Activated CD4-positive, alpha-beta memory T cell treated with anti-CD3 and anti-CD28 coated beads, Interleukin-2, amount 10 ng/mL, durations not matched to agents 7 days and 5 days (primary cell): ENCODE results near the gene CNBD2. TPM values are rescaled to one million over a fixed set of nuclear protein-coding genes. Genes with fewer than 3 reads are reported as not detected.
"Not testable (repeated sequence)": the region's sequence is repeated elsewhere in the genome, so short reads cannot be mapped to it uniquely, and the experiment has no call there.

ENCODE experiments used
- CTCF ChIA-PET: fragments of 350-600 bp; sonication (Branson Sonifier 250); formaldehyde crosslinking; loops from one replicate; lab custom pipeline; 2021; ENCODE audit warnings: antibody characterized with exemption, inconsistent platforms; lab: Charles Lee
- POLR2A ChIA-PET: fragments of 350-600 bp; sonication (Branson Sonifier 250); formaldehyde crosslinking; loops from one replicate; lab custom pipeline; 2021; ENCODE audit warnings: antibody characterized with exemption; lab: Charles Lee
- DNase-seq: peaks from one replicate; pipeline ENCODE4 v3.0.0-alpha.2; 2020
- H3K27ac Mint-ChIP-seq: one replicate; pipeline ENCODE4 v1.8.0; 2021; ENCODE audit warnings: mild to moderate bottlenecking, mixed read lengths
- H3K27me3 Mint-ChIP-seq: one replicate; pipeline ENCODE4 v1.8.0; 2021; ENCODE audit warnings: mixed read lengths
- H3K36me3 Mint-ChIP-seq: one replicate; pipeline ENCODE4 v1.8.0; 2021; ENCODE audit warnings: low read depth, mixed read lengths
- H3K4me1 Mint-ChIP-seq: one replicate; pipeline ENCODE4 v1.8.0; 2021; ENCODE audit warnings: mixed read lengths
- H3K4me3 Mint-ChIP-seq: one replicate; pipeline ENCODE4 v1.8.0; 2021; ENCODE audit warnings: mild to moderate bottlenecking, mixed read lengths
- H3K9me3 Mint-ChIP-seq: one replicate; pipeline ENCODE4 v1.8.0; 2021; ENCODE audit warnings: mixed read lengths
- total RNA-seq, 2 experiments: library from RNA; stranded (reverse); gene quantifications; one replicate each; pipeline ENCODE4 v1.2.3, GENCODE V29; 2021

CNBD2 gene
- total RNA-seq, 2 experiments from 2014 or later, result 4.6 to 5.4 TPM

DNA sequence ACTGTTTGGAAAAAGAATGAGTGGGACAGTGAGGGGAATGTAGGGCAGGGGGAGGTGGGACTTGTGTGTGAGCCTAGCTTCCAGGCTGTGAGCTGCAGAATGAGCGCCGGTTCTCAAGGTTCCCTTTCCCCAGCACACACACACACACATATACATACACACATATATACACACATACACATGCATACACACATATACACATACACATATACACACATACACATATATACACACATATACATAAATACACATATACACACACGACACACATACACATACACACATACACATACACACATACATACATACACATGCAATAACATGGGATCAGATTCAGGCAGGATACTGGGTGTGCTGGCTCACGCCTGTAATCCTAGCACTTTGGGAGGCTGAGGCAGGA, 66.5 kb downstream of the CNBD2 start:
- H3K36me3 Mint-ChIP-seq, result no peaks in the 10 kb centered on the region
- no peak overlapping the region for H3K27ac Mint-ChIP-seq
- no peaks in the 10 kb centered on the region for H3K27me3 Mint-ChIP-seq
- DNase-seq, result no peak
- POLR2A ChIA-PET, result no interaction called here
- no peaks in the 10 kb centered on the region for H3K4me1 Mint-ChIP-seq
- H3K4me3 Mint-ChIP-seq, result no peak overlapping the region
- CTCF ChIA-PET, result interaction anchor here (2.2 kb wide), 1 partner anchor 42 kb away, joined by 7 read pairs; no protein-coding TSS in a partner anchor
- H3K9me3 Mint-ChIP-seq, result no peaks in the 10 kb centered on the region

DNA sequence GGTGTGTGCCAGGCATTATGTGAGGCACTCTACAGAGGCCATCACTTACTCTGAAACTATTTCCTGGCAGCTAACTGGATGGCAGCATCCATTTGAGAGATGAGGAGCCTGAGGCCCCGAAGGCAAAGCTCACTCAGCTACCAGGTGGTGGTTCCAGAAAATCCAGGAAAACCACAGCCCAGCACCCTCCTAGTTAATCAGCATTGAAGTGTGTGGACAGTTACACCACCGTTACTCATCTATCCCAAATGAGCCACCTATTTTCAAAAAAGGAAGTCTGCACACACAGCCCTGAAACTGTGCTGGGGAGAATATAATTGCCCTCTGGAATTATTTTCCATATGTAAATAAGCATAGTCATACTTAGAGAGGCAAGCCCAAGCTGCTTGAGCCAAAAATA, 67.4 kb downstream of the CNBD2 start:
- Mint-ChIP-seq H3K27me3 (no peaks in the 10 kb centered on the region), H3K4me3 (no peak overlapping the region), H3K9me3 (no peaks in the 10 kb centered on the region), H3K36me3 (no peaks in the 10 kb centered on the region), H3K4me1 (no peaks in the 10 kb centered on the region), H3K27ac (no peak overlapping the region)
- ChIA-PET CTCF (no interaction called here), POLR2A (no interaction called here)
- no peak for DNase-seq

GRCh38 chr20:36036688-36037087, 68.3 kb downstream of the CNBD2 start:
- POLR2A ChIA-PET, result no interaction called here
- Mint-ChIP-seq H3K36me3 (no peaks in the 10 kb centered on the region), H3K9me3 (no peaks in the 10 kb centered on the region), H3K27me3 (no peaks in the 10 kb centered on the region), H3K27ac (no peak overlapping the region), H3K4me3 (no peak overlapping the region), H3K4me1 (no peaks in the 10 kb centered on the region)
- no peak for DNase-seq
- CTCF ChIA-PET, result no interaction called here

DNA sequence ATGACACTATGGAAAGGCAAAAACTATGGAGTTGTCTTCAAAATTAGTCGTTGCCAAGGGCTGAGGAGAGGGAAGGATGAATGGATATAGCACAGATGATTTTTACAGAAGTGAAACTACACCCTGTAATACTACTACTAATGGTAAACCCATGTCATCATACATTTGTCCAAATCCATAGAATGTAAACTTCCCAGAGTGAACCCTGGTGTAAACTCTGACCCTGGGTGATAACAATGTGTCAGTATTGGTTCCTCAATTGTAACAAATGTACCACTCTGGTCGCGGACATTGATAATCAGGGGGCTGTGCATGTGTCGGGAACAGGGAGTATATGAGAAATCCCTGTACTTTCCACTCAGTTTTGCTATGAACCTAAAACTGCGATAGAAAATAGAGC, 72.2 kb downstream of the CNBD2 start:
- CTCF ChIA-PET, result no interaction called here
- peaks cover 8% of the 10 kb centered on the region for H3K36me3 Mint-ChIP-seq
- H3K9me3 Mint-ChIP-seq, result no peaks in the 10 kb centered on the region
- peaks cover 2% of the 10 kb centered on the region for H3K4me1 Mint-ChIP-seq
- no peak for DNase-seq
- POLR2A ChIA-PET, result no interaction called here
- no peak overlapping the region for H3K27ac Mint-ChIP-seq
- H3K4me3 Mint-ChIP-seq, result no peak overlapping the region
- H3K27me3 Mint-ChIP-seq, result no peaks in the 10 kb centered on the region

- ChIA-PET POLR2A (interaction anchor here (0.7 to 2.2 kb wide), 3 partner anchors 14 to 89 kb away, joined by 3 to 6 read pairs (median 3); partner anchors contain the start of gene SCAND1), CTCF (interaction anchor here (0.7 kb wide), 1 partner anchor 50 kb away, joined by 3 read pairs; no protein-coding TSS in a partner anchor)
- H3K36me3 Mint-ChIP-seq, result peaks cover 28% of the 10 kb centered on the region
- H3K9me3 Mint-ChIP-seq, result no peaks in the 10 kb centered on the region
- H3K4me3 Mint-ChIP-seq, result no peak overlapping the region
- H3K4me1 Mint-ChIP-seq, result peaks cover 25% of the 10 kb centered on the region
- DNase-seq, result no peak
- no peaks in the 10 kb centered on the region for H3K27me3 Mint-ChIP-seq
- no peak overlapping the region for H3K27ac Mint-ChIP-seq
Observed at GRCh38 chr20:36043441-36043840, 75.1 kb downstream of the CNBD2 start.

- H3K27ac Mint-ChIP-seq, result no peak overlapping the region
- H3K36me3 Mint-ChIP-seq, result peaks cover 33% of the 10 kb centered on the region
- no peak overlapping the region for H3K4me3 Mint-ChIP-seq
- H3K4me1 Mint-ChIP-seq, result peaks cover 30% of the 10 kb centered on the region
- no peak for DNase-seq
- H3K27me3 Mint-ChIP-seq, result no peaks in the 10 kb centered on the region
- CTCF ChIA-PET, result interaction anchor here (0.7 kb wide), 1 partner anchor 51 kb away, joined by 3 read pairs; no protein-coding TSS in a partner anchor
- no peaks in the 10 kb centered on the region for H3K9me3 Mint-ChIP-seq
- POLR2A ChIA-PET, result interaction anchor here (0.7 to 2.2 kb wide), 3 partner anchors 14 to 90 kb away, joined by 3 to 6 read pairs (median 3); partner anchors contain the start of gene SCAND1
Observed at GRCh38 chr20:36043892-36044515, 75.6 kb downstream of the CNBD2 start.

DNA sequence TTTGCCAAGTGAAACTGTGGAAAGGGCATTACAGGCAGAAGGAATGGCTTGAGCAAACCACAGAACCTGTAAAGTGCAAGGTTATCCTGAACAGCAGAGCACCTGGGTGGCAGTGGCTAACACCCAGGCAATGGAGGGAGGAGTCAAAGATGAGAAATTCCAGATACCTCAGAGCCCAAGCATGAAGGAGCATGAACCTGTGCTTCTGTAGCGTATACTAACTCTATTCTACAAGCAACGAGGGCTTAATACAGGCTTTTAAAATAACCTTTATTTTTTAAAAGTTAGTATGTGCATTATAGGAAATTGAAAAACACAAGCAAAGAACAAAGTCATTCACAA, 77.0 kb downstream of the CNBD2 start:
- peaks cover 34% of the 10 kb centered on the region for H3K4me1 Mint-ChIP-seq
- H3K36me3 Mint-ChIP-seq, result peaks cover 43% of the 10 kb centered on the region
- no peak overlapping the region for H3K27ac Mint-ChIP-seq
- no peaks in the 10 kb centered on the region for H3K9me3 Mint-ChIP-seq
- no peaks in the 10 kb centered on the region for H3K27me3 Mint-ChIP-seq
- no peak for DNase-seq
- CTCF ChIA-PET, result no interaction called here
- POLR2A ChIA-PET, result interaction anchor here (0.7 to 2.2 kb wide), 2 partner anchors 10 to 91 kb away, joined by 3 to 6 read pairs; partner anchors contain the start of gene SCAND1
- no peak overlapping the region for H3K4me3 Mint-ChIP-seq

- POLR2A ChIA-PET, CTCF ChIA-PET, H3K27ac Mint-ChIP-seq, H3K4me3 Mint-ChIP-seq, H3K27me3 Mint-ChIP-seq, DNase-seq, H3K9me3 Mint-ChIP-seq: not testable (repeated sequence)
- H3K36me3 Mint-ChIP-seq, result peaks cover 43% of the 10 kb centered on the region
- H3K4me1 Mint-ChIP-seq, result peaks cover 37% of the 10 kb centered on the region
Observed at GRCh38 chr20:36046073-36046798, 77.8 kb downstream of the CNBD2 start.

GRCh38 chr20:36049408-36049807, 81.0 kb downstream of the CNBD2 start:
- Mint-ChIP-seq H3K36me3 (peaks cover 43% of the 10 kb centered on the region), H3K4me3 (peak overlapping the region; percentile 85), H3K27ac (peak overlapping the region; percentile 91), H3K4me1 (peaks cover 45% of the 10 kb centered on the region)
- H3K27me3 Mint-ChIP-seq, H3K9me3 Mint-ChIP-seq, CTCF ChIA-PET, DNase-seq: not testable (repeated sequence)
- POLR2A ChIA-PET, result interaction anchor here (3.0 kb wide), 1 partner anchor 15 kb away, joined by 22 read pairs; no protein-coding TSS in a partner anchor

- ChIA-PET CTCF (no interaction called here), POLR2A (interaction anchor here (1.0 to 3.0 kb wide), 4 partner anchors 14 to 1045 kb away, joined by 3 to 22 read pairs (median 4); partner anchors contain the start of genes DSN1 and RBL1)
- peaks cover 34% of the 10 kb centered on the region for H3K36me3 Mint-ChIP-seq
- no peaks in the 10 kb centered on the region for H3K9me3 Mint-ChIP-seq
- peak; percentile 90 for DNase-seq
- peaks cover 9% of the 10 kb centered on the region for H3K27me3 Mint-ChIP-seq
- peaks cover 42% of the 10 kb centered on the region for H3K4me1 Mint-ChIP-seq
- peak overlapping the region; percentile 85 for H3K4me3 Mint-ChIP-seq
- peak overlapping the region; percentile 91 for H3K27ac Mint-ChIP-seq
Observed at GRCh38 chr20:36050436-36051317, 82.3 kb downstream of the CNBD2 start.

DNA sequence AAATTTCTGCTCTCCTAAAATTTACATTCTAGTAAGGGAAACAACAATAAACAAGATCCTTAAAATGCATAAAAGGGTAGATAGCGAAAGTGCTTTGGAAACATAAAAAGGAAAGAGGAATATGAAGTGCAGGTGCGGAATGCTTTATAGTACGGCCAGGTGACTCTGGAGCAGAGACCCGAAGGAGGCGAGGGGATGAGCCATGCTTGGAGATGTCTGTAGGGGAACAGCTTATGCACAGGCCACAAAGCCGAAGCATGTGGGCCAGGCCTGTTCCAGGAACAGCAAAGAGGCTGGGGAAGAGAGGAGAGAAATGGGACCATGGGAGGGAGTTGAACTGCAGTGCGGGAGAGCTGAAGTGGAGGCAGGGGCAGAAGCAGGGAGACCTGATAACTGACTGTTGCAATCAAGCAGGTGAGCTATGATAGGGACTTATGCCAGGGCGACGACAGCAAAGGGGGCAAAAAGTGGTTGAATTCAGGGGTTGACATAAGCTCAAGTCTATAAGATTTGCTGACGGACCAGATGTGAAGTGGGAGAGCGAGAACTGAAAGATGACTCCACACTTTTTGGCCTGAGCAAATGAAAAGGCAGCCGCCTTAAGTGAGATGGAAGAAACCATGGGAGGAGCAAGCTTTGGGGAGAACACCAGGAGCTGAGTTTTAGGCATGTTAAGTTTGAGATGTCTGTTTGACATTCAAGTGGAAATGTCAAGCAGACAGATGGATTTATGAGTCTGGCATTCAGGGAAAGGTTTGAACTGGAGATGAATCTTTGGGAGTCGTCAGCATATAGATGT, 83.1 kb downstream of the CNBD2 start:
- peak overlapping the region; percentile 91 for H3K27ac Mint-ChIP-seq
- DNase-seq, result no peak
- POLR2A ChIA-PET, result interaction anchor here (1.0 to 3.0 kb wide), 4 partner anchors 13 to 722 kb away, joined by 3 to 22 read pairs (median 4); partner anchors contain the start of gene DSN1
- peaks cover 35% of the 10 kb centered on the region for H3K4me1 Mint-ChIP-seq
- CTCF ChIA-PET, result interaction anchor here (1.0 kb wide), 1 partner anchor 59 kb away, joined by 5 read pairs; no protein-coding TSS in a partner anchor
- H3K4me3 Mint-ChIP-seq, result peak overlapping the region; percentile 85
- peaks cover 9% of the 10 kb centered on the region for H3K27me3 Mint-ChIP-seq
- H3K9me3 Mint-ChIP-seq, result no peaks in the 10 kb centered on the region
- peaks cover 25% of the 10 kb centered on the region for H3K36me3 Mint-ChIP-seq

DNA sequence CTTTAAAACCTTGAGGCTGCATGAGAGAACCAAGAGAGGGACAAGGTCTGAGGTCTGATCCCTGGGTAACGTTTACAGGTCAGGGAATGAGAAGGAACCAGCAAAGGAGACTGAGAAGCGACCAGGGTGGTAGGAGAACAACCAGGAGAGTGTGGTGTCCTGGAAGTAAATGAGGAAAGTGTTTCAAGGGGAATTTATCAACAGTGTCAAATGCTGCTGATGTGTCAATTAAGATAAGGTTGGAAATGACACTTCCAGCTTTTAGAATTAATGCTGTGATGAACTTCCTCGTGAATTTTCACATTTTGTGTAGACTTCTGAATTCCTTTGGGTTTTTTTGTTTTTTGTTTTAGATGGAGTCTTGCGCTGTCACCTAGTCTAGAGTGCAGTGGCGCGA, 83.7 kb downstream of the CNBD2 start:
- peaks cover 9% of the 10 kb centered on the region for H3K27me3 Mint-ChIP-seq
- peaks cover 30% of the 10 kb centered on the region for H3K4me1 Mint-ChIP-seq
- H3K4me3 Mint-ChIP-seq, result no peak overlapping the region
- no peaks in the 10 kb centered on the region for H3K9me3 Mint-ChIP-seq
- DNase-seq, result no peak
- H3K27ac Mint-ChIP-seq, result no peak overlapping the region
- ChIA-PET POLR2A (interaction anchor here (1.0 to 3.0 kb wide), 4 partner anchors 12 to 722 kb away, joined by 3 to 22 read pairs (median 4); partner anchors contain the start of gene DSN1), CTCF (interaction anchor here (1.0 kb wide), 1 partner anchor 59 kb away, joined by 5 read pairs; no protein-coding TSS in a partner anchor)
- H3K36me3 Mint-ChIP-seq, result peaks cover 24% of the 10 kb centered on the region
